DND-41 (cell line): ENCODE data around the gene DLGAP1.
"Not testable (repeated sequence)": the region's sequence is repeated elsewhere in the genome, so short reads cannot be mapped to it uniquely, and the experiment has no call there.

Source experiments
- ATAC-seq: fragments of 200-7000 bp; cut with Tn5 transposase; 3 replicates; pipeline ENCODE4 v1.9.1; 2021; ENCODE audit warnings: low read depth; ENCODE audit not compliant: insufficient read depth
- DNase-seq: peaks from one replicate; pipeline ENCODE4 v3.0.0-alpha.2; 2020
- H2AFZ ChIP-seq: 2 replicates; pipeline ENCODE4 v1.6.0; 2012; ENCODE audit warnings: low read depth, low read length
- H3K27ac ChIP-seq: 2 replicates; pipeline ENCODE4 v1.5.1; 2012; ENCODE audit warnings: low read length, inconsistent platforms
- H3K27me3 ChIP-seq: fragments of 200-600 bp; sonication (generic); 2 replicates; pipeline ENCODE4 v1.6.0; 2012; ENCODE audit warnings: low read length, mild to moderate bottlenecking, inconsistent platforms; ENCODE audit not compliant: insufficient read depth, poor library complexity
- H3K36me3 ChIP-seq: 2 replicates; pipeline ENCODE4 v1.5.1; 2012; ENCODE audit warnings: low read length, inconsistent platforms; ENCODE audit not compliant: insufficient read depth
- H3K4me1 ChIP-seq: 2 replicates; pipeline ENCODE4 v1.5.1; 2012; ENCODE audit warnings: mild to moderate bottlenecking, low read length; ENCODE audit not compliant: insufficient read depth
- H3K4me2 ChIP-seq: 2 replicates; pipeline ENCODE4 v1.6.0; 2012; ENCODE audit warnings: mild to moderate bottlenecking, moderate library complexity, low read length, inconsistent platforms; ENCODE audit not compliant: insufficient read depth
- H3K4me3 ChIP-seq, 2 experiments: fragments of 200-600 bp in 1 of 2; shearing (Covaris generic) in 1 of 2; 2 replicates each; pipeline ENCODE4 v1.5.1; 2012 to 2016; ENCODE audit warnings: inconsistent platforms in 2 of 2, low read length in 2 of 2, mild to moderate bottlenecking in 2 of 2, low read depth in 1 of 2, moderate library complexity in 1 of 2
- H3K79me2 ChIP-seq: 2 replicates; pipeline ENCODE4 v1.6.0; 2012; ENCODE audit warnings: low read length, inconsistent platforms; ENCODE audit not compliant: insufficient read depth
- H3K9ac ChIP-seq: 2 replicates; pipeline ENCODE4 v1.6.0; 2012; ENCODE audit warnings: low read depth, mild to moderate bottlenecking, inconsistent platforms, low read length, moderate library complexity
- H3K9me3 ChIP-seq: 2 replicates; pipeline ENCODE4 v1.5.1; 2012; ENCODE audit warnings: low read length, moderate library complexity, mild to moderate bottlenecking, inconsistent platforms; ENCODE audit not compliant: insufficient read depth, severe bottlenecking
- H4K20me1 ChIP-seq: 2 replicates; pipeline ENCODE4 v1.6.0; 2012; ENCODE audit warnings: low read length; ENCODE audit not compliant: insufficient read depth
- EZH2 ChIP-seq: IDR thresholded peaks from 3 replicates; pipeline ENCODE4 v1.6.1; 2012; ENCODE audit warnings: borderline replicate concordance, low read depth, mild to moderate bottlenecking, moderate library complexity, low read length, inconsistent platforms; ENCODE audit not compliant: severe bottlenecking
- TF ChIP-seq, protein P1 (sequence below): IDR thresholded peaks from 2 replicates; pipeline ENCODE4 v1.5.1; 2012; ENCODE audit warnings: borderline replicate concordance, low read length, moderate library complexity, mild to moderate bottlenecking; ENCODE audit not compliant: poor library complexity, severe bottlenecking; ENCODE audit errors: extremely low read depth

Gene DLGAP1

DNA sequence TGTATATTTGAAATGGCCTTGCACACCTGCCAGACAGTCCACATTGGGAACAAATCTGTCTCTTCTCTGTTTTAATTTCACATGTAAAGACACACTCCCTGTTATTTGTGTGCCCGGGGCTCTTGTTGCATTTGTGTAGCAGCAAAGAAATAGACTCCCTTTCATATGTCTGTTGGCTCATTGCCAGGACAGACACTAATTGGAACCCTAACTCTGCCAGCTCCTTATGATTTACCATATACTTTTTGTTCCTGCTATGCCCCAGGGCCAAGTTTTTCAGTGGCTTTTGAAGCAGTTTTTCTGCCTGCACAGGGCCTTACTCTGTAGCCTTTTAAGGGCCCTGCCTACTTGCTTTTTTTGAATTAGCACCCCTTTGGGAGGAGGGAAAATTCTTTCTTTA is 396.9 kb downstream of the DLGAP1 start:
- Histone ChIP-seq H3K4me1 (no peaks in the 10 kb centered on the region), H4K20me1 (no peaks in the 10 kb centered on the region), H3K27me3 (no peaks in the 10 kb centered on the region), H3K79me2 (no peaks in the 10 kb centered on the region), H3K36me3 (no peaks in the 10 kb centered on the region), H3K9me3 (peaks cover 22% of the 10 kb centered on the region), H3K4me2 (no peak overlapping the region), H3K27ac (no peak overlapping the region), H3K4me3 (no peak overlapping the region), H3K9ac (no peak overlapping the region), H2AFZ (no peak overlapping the region)
- no peak for ATAC-seq
- TF ChIP-seq, protein P1, sequence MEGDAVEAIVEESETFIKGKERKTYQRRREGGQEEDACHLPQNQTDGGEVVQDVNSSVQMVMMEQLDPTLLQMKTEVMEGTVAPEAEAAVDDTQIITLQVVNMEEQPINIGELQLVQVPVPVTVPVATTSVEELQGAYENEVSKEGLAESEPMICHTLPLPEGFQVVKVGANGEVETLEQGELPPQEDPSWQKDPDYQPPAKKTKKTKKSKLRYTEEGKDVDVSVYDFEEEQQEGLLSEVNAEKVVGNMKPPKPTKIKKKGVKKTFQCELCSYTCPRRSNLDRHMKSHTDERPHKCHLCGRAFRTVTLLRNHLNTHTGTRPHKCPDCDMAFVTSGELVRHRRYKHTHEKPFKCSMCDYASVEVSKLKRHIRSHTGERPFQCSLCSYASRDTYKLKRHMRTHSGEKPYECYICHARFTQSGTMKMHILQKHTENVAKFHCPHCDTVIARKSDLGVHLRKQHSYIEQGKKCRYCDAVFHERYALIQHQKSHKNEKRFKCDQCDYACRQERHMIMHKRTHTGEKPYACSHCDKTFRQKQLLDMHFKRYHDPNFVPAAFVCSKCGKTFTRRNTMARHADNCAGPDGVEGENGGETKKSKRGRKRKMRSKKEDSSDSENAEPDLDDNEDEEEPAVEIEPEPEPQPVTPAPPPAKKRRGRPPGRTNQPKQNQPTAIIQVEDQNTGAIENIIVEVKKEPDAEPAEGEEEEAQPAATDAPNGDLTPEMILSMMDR: no peak
- no peak for TF ChIP-seq EZH2
- no peak for DNase-seq

DNA sequence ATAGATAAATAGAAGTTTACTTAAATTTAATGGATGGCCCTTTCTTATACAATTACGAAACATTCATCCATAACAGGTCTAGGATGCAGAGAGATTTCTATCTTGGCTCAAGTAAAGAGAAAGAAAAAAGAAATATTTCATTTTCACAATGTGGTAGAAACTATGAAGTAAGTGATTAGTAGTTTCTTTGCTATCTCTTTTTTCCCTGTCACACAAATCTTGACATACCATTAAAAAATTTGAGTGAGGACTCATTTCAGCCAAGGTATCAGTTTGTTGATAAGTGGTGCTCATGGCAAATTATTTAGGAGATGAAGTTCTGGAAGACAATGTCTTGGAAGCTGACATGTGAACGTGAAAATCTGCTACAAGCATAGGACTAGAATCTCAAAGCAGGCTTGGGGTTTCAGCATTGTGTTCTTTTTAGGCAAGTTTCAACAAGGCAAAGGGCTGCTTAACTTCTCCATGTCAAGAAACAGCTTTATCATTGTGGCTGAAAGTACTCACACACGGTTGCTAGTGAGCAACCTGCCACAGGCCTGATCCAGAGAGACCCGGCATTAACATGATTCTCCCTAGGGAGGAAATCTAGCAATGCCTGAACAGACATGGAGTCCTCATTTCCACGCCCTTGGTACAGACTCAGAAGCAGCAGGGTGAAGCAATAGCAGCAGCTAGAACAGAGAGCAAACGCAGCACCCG is 414.6 kb downstream of the DLGAP1 start:
- Histone ChIP-seq H3K27ac (no peak overlapping the region), H3K4me1 (no peaks in the 10 kb centered on the region), H3K79me2 (no peaks in the 10 kb centered on the region), H4K20me1 (no peaks in the 10 kb centered on the region), H3K27me3 (no peaks in the 10 kb centered on the region), H3K4me2 (no peak overlapping the region), H2AFZ (no peak overlapping the region), H3K9me3 (no peaks in the 10 kb centered on the region), H3K4me3 (no peak overlapping the region), H3K9ac (no peak overlapping the region), H3K36me3 (no peaks in the 10 kb centered on the region)
- TF ChIP-seq EZH2: no peak
- TF ChIP-seq, protein P1: no peak
- DNase-seq: no peak
- ATAC-seq: no peak

DNA sequence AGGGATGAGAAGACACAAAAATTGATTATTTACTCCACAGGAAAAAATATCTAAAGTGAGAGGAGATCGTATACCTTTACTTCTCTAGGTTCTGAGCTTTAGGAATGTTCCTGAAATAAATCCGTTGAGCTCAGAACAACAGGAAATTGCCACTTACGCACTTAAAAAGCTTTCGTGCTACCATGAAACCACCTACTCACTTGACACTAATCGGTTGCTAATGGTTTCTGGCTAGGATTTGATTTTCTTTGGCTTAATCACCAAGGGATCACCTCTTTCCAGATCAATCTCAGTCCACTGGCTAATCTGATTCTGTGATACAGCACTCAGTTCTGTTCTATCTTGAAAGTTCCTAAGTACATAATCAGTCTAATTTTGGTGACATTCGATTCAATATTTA is 419.6 kb downstream of the DLGAP1 start:
- H2AFZ ChIP-seq: no peak overlapping the region
- no peaks in the 10 kb centered on the region for H3K36me3 ChIP-seq
- no peak overlapping the region for H3K27ac ChIP-seq
- no peak overlapping the region for H3K4me2 ChIP-seq
- no peak for TF ChIP-seq EZH2
- TF ChIP-seq, protein P1: no peak
- no peak overlapping the region for H3K9ac ChIP-seq
- no peak overlapping the region for H3K4me3 ChIP-seq
- no peaks in the 10 kb centered on the region for H3K9me3 ChIP-seq
- DNase-seq (no peak), ATAC-seq (no peak)
- no peaks in the 10 kb centered on the region for H4K20me1 ChIP-seq
- no peaks in the 10 kb centered on the region for H3K79me2 ChIP-seq
- no peaks in the 10 kb centered on the region for H3K4me1 ChIP-seq
- no peaks in the 10 kb centered on the region for H3K27me3 ChIP-seq

DNA sequence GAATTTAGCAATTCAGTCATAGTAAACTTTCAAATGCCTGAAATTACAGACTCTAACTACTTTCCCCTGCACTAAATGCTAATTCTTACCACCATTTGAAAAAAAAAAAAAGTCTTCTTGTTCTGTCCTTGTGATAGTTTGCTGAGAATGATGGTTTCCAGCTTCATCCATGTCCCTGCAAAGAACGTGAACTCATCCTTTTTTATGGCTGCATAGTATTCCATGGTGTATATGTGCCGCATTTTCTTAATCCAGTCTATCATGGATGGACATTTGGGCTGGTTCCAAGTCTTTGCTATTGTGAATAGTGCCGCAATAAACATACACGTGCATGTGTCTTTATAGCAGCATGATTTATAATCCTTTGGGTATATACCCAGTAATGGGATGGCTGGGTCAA is 420.3 kb downstream of the DLGAP1 start:
- not testable (repeated sequence) for DNase-seq, H3K79me2 ChIP-seq, H3K4me2 ChIP-seq, H3K4me1 ChIP-seq, H3K9ac ChIP-seq, H2AFZ ChIP-seq, H3K36me3 ChIP-seq, ATAC-seq, H3K4me3 ChIP-seq, H3K9me3 ChIP-seq, H3K27me3 ChIP-seq, H4K20me1 ChIP-seq, H3K27ac ChIP-seq
